ENCODE data around the gene CS. TPM values are rescaled to one million over a fixed set of nuclear protein-coding genes. Genes with fewer than 3 reads are reported as not detected.

The CS gene
- total RNA-seq, 1 experiment from 2014 or later, result 250 TPM

DNA sequence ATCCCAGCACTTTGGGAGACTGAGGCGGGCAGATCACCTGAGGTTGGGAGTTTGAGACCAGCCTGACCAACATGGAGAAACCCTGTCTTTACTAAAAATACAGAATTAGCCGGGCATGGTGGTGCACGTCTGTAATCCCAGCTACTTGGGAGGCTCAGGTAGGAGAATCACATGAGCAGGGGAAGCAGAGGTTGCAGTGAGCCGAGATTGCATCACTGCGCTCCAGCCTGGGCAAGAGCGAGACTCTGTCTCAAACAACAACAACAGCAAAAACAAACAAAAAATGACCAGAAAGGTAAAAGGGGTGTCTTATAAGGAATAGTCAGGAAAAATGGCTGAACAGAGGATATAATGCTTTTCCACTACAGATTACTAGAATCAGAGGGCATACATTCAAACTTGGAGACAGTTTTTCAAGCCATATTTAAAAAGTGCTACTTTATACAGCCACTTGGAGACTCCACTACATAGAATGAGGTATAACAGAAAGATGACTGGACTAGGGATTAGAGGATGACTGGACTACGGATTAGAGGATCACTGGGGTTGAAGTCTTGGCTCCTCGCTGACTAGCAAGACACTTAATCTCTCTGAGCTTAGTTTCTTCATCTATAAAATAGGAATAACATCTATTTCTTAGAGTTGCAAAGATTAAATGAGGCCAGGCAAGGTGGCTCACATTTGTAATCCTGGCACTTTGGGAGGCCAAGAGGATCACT lies 4.9 kb upstream of the CS start:
- Histone ChIP-seq H3K27me3 (ENCODE audit: insufficient read depth, low read length) (no peaks in the 10 kb centered on the region), H2AFZ (ENCODE audit: low read length) (no peak overlapping the region), H3K9ac (ENCODE audit: extremely low read depth, insufficient read length, low read length) (no peak overlapping the region), H3K4ac (ENCODE audit: low read depth, low read length) (no peak overlapping the region), H4K5ac (ENCODE audit: insufficient read length, low read depth, low read length) (no peak overlapping the region), H2AK5ac (ENCODE audit: insufficient read length, low read length) (no peak overlapping the region), H2BK15ac (ENCODE audit: low read depth, low read length) (no peak overlapping the region), H3K4me2 (ENCODE audit: insufficient read depth, insufficient read length, low read length) (no peak overlapping the region), H3K9me3 (ENCODE audit: control insufficient read depth, low read depth, low read length) (no peaks in the 10 kb centered on the region), H3K27ac (ENCODE audit: insufficient read length, low read depth, low read length) (no peak overlapping the region), H3K4me1 (ENCODE audit: insufficient read depth, low read length) (no peaks in the 10 kb centered on the region; the same call in 1 of the 2 replicates), H2BK20ac (ENCODE audit: low read depth, low read length, poor library complexity, severe bottlenecking) (no peak overlapping the region), H3K14ac (ENCODE audit: insufficient read depth, low read length) (no peak overlapping the region), H4K8ac (replicated peaks; ENCODE audit: insufficient read length, low read depth, low read length) (no peak overlapping the region), H3K56ac (ENCODE audit: insufficient read length, low read depth, low read length) (no peak overlapping the region), H3K23ac (ENCODE audit: insufficient read length, low read depth, low read length) (no peak overlapping the region), H2BK5ac (ENCODE audit: insufficient read length, low read length) (no peak overlapping the region), H3K79me2 (ENCODE audit: insufficient read depth, low read length) (no peaks in the 10 kb centered on the region), H2BK12ac (ENCODE audit: insufficient read length, low read depth, low read length) (no peak overlapping the region), H3K23me2 (ENCODE audit: insufficient read length, low read depth, low read length, poor library complexity, severe bottlenecking) (no peaks in the 10 kb centered on the region), H3K79me1 (ENCODE audit: insufficient read depth, low read depth, low read length, poor library complexity, severe bottlenecking) (no peaks in the 10 kb centered on the region), H2BK120ac (ENCODE audit: low read depth, low read length, poor library complexity, severe bottlenecking) (no peak overlapping the region), H4K20me1 (ENCODE audit: control insufficient read depth, insufficient read depth, insufficient read length) (no peaks in the 10 kb centered on the region), H4K91ac (ENCODE audit: insufficient read length, low read depth, low read length) (no peak overlapping the region), H3K18ac (ENCODE audit: insufficient read length, low read depth, low read length) (no peak overlapping the region), H3T11ph (ENCODE audit: low read length) (no peak overlapping the region)
- Mint-ChIP-seq H3K4me3 (no peak overlapping the region), H3K36me3 (ENCODE audit: insufficient read depth in 1 of 3, low read depth in 3 of 3) (peaks cover 16 to 59% (median 36%) of the 10 kb centered on the region in 3 experiments; a peak in 6 of 7 replicates), H3K27ac (peak overlapping the region in 1 of 3 experiments; percentile 70; a peak in 2 of 7 replicates), H3K4me1 (peaks cover 8 to 10% of the 10 kb centered on the region in 2 experiments), H3K9me3 (no peaks in the 10 kb centered on the region), H3K27me3 (ENCODE audit: low read depth) (no peaks in the 10 kb centered on the region)
- TF ChIP-seq, protein P1, sequence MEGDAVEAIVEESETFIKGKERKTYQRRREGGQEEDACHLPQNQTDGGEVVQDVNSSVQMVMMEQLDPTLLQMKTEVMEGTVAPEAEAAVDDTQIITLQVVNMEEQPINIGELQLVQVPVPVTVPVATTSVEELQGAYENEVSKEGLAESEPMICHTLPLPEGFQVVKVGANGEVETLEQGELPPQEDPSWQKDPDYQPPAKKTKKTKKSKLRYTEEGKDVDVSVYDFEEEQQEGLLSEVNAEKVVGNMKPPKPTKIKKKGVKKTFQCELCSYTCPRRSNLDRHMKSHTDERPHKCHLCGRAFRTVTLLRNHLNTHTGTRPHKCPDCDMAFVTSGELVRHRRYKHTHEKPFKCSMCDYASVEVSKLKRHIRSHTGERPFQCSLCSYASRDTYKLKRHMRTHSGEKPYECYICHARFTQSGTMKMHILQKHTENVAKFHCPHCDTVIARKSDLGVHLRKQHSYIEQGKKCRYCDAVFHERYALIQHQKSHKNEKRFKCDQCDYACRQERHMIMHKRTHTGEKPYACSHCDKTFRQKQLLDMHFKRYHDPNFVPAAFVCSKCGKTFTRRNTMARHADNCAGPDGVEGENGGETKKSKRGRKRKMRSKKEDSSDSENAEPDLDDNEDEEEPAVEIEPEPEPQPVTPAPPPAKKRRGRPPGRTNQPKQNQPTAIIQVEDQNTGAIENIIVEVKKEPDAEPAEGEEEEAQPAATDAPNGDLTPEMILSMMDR (conservative IDR thresholded peaks at IDR 0.05), result no peak
- whole genome bisulfite sequencing (ENCODE audit: extremely low coverage, insufficient read length, low lambda C conversion rate), result no CpG with 5 or more reads among the region's 8 CpGs
- DNase-seq, result no peak

Measured in H9 (cell line).